Glutamatergic neuron (in vitro differentiated cells): ENCODE measurements around the gene MORC2. TPM values are rescaled to one million over a fixed set of nuclear protein-coding genes. Genes with fewer than 3 reads are reported as not detected.

Experiments
- DNase-seq: peaks from one replicate; pipeline ENCODE4 v3.0.0; 2022
- H3K27ac Mint-ChIP-seq: one replicate; pipeline ENCODE4 v1.8.0; 2020; ENCODE audit warnings: mild to moderate bottlenecking, mixed read lengths, inconsistent platforms; ENCODE audit not compliant: unreplicated experiment
- H3K27me3 Mint-ChIP-seq: one replicate; pipeline ENCODE4 v1.8.0; 2020; ENCODE audit warnings: mild to moderate bottlenecking, moderate library complexity, mixed read lengths, inconsistent platforms; ENCODE audit not compliant: unreplicated experiment
- H3K36me3 Mint-ChIP-seq: one replicate; pipeline ENCODE4 v1.8.0; 2020; ENCODE audit warnings: mild to moderate bottlenecking, mixed read lengths, inconsistent platforms; ENCODE audit not compliant: unreplicated experiment
- H3K4me1 Mint-ChIP-seq: one replicate; pipeline ENCODE4 v1.8.0; 2020; ENCODE audit warnings: mild to moderate bottlenecking, low read depth, mixed read lengths, inconsistent platforms; ENCODE audit not compliant: unreplicated experiment
- H3K4me3 Mint-ChIP-seq: one replicate; pipeline ENCODE4 v1.8.0; 2020; ENCODE audit warnings: mild to moderate bottlenecking, mixed read lengths, inconsistent platforms; ENCODE audit not compliant: unreplicated experiment
- H3K9me3 Mint-ChIP-seq: one replicate; pipeline ENCODE4 v1.8.0; 2020; ENCODE audit warnings: mild to moderate bottlenecking, moderate library complexity, mixed read lengths, inconsistent platforms; ENCODE audit not compliant: unreplicated experiment
- CTCF ChIP-seq: fragments of 200-600 bp; sonication (generic); IDR thresholded peaks from one replicate; pipeline ENCODE4 v1.5.0; 2021; ENCODE audit not compliant: partially characterized antibody, unreplicated experiment
- total RNA-seq: library from RNA; stranded (reverse); fragmentation: NEBNext Ultra II Directional; extraction: Animal tissue kit (Norgen Biotek cat#: 25700); gene quantifications from one replicate; pipeline ENCODE4 v1.2.1, GENCODE V29; 2021; ENCODE audit not compliant: unreplicated experiment

The MORC2 gene
- total RNA-seq, 1 donor from 2014 or later: 72.8 TPM

- TF ChIP-seq CTCF: no peak
- Mint-ChIP-seq H3K27me3 (no peaks in the 10 kb centered on the region), H3K27ac (no peak overlapping the region), H3K4me1 (no peaks in the 10 kb centered on the region), H3K4me3 (no peak overlapping the region), H3K9me3 (no peaks in the 10 kb centered on the region), H3K36me3 (no peaks in the 10 kb centered on the region)
- no peak for DNase-seq
These were observed 27.9 kb upstream of the MORC2 start for GRCh38 chr22:30996462-30996861.

- no peak for TF ChIP-seq CTCF
- Mint-ChIP-seq H3K27ac (no peak overlapping the region), H3K36me3 (no peaks in the 10 kb centered on the region), H3K4me3 (no peak overlapping the region), H3K27me3 (no peaks in the 10 kb centered on the region), H3K9me3 (no peaks in the 10 kb centered on the region), H3K4me1 (no peaks in the 10 kb centered on the region)
- DNase-seq: no peak
These were observed 26.4 kb upstream of the MORC2 start for GRCh38 chr22:30994960-30995359.

GRCh38 chr22:30992565-30992964, 24.0 kb upstream of the MORC2 start:
- no peak overlapping the region for H3K27ac Mint-ChIP-seq
- no peak for TF ChIP-seq CTCF
- no peaks in the 10 kb centered on the region for H3K4me1 Mint-ChIP-seq
- H3K4me3 Mint-ChIP-seq: no peak overlapping the region
- peaks cover 5% of the 10 kb centered on the region for H3K36me3 Mint-ChIP-seq
- peaks cover 4% of the 10 kb centered on the region for H3K27me3 Mint-ChIP-seq
- no peaks in the 10 kb centered on the region for H3K9me3 Mint-ChIP-seq
- no peak for DNase-seq

GRCh38 chr22:30990690-30991089, 22.1 kb upstream of the MORC2 start:
- Mint-ChIP-seq H3K4me3 (no peak overlapping the region), H3K4me1 (no peaks in the 10 kb centered on the region), H3K9me3 (peaks cover 2% of the 10 kb centered on the region), H3K36me3 (peaks cover 5% of the 10 kb centered on the region), H3K27me3 (peaks cover 4% of the 10 kb centered on the region), H3K27ac (no peak overlapping the region)
- TF ChIP-seq CTCF: no peak
- no peak for DNase-seq

GRCh38 chr22:30989474-30989873, 20.9 kb upstream of the MORC2 start:
- H3K27me3 Mint-ChIP-seq: peaks cover 4% of the 10 kb centered on the region
- no peak for TF ChIP-seq CTCF
- H3K27ac Mint-ChIP-seq: no peak overlapping the region
- H3K36me3 Mint-ChIP-seq: peaks cover 5% of the 10 kb centered on the region
- no peaks in the 10 kb centered on the region for H3K4me1 Mint-ChIP-seq
- peaks cover 2% of the 10 kb centered on the region for H3K9me3 Mint-ChIP-seq
- no peak overlapping the region for H3K4me3 Mint-ChIP-seq
- DNase-seq: no peak
